IPS-18a (cell line): ENCODE data around the gene PSTPIP1.
A peak's percentile ranks its signal among the peaks of the same experiment; 100 is the strongest.

Experiments
- H3K27ac ChIP-seq: one replicate; pipeline ENCODE4 v1.5.1; 2013; ENCODE audit warnings: low read length
- H3K27me3 ChIP-seq: one replicate; pipeline ENCODE4 v1.6.1; 2013; ENCODE audit warnings: mild to moderate bottlenecking, low read length; ENCODE audit not compliant: control insufficient read depth, insufficient read depth
- H3K36me3 ChIP-seq: one replicate; pipeline ENCODE4 v1.6.1; 2013; ENCODE audit warnings: low read depth, low read length; ENCODE audit not compliant: control insufficient read depth
- H3K4me1 ChIP-seq: one replicate; pipeline ENCODE4 v1.6.1; 2013; ENCODE audit warnings: low read depth, low read length; ENCODE audit not compliant: control insufficient read depth
- H3K4me3 ChIP-seq: one replicate; pipeline ENCODE4 v1.5.1; 2013; ENCODE audit warnings: low read length
- H3K9ac ChIP-seq: one replicate; pipeline ENCODE4 v1.6.1; 2013; ENCODE audit warnings: mild to moderate bottlenecking, low read length, moderate library complexity
- H3K9me3 ChIP-seq: one replicate; pipeline ENCODE4 v1.6.1; 2013; ENCODE audit warnings: low read depth, low read length; ENCODE audit not compliant: control insufficient read depth

PSTPIP1 gene

GRCh38 chr15:77024273-77025082, 29.6 kb downstream of the PSTPIP1 start:
- no peak overlapping the region for H3K4me3 ChIP-seq
- no peaks in the 10 kb centered on the region for H3K36me3 ChIP-seq
- H3K27me3 ChIP-seq = peaks cover 3% of the 10 kb centered on the region
- H3K27ac ChIP-seq = no peak overlapping the region
- no peaks in the 10 kb centered on the region for H3K4me1 ChIP-seq
- H3K9ac ChIP-seq = no peak overlapping the region
- no peaks in the 10 kb centered on the region for H3K9me3 ChIP-seq

GRCh38 chr15:77025083-77025901, 30.4 kb downstream of the PSTPIP1 start:
- no peak overlapping the region for H3K4me3 ChIP-seq

DNA sequence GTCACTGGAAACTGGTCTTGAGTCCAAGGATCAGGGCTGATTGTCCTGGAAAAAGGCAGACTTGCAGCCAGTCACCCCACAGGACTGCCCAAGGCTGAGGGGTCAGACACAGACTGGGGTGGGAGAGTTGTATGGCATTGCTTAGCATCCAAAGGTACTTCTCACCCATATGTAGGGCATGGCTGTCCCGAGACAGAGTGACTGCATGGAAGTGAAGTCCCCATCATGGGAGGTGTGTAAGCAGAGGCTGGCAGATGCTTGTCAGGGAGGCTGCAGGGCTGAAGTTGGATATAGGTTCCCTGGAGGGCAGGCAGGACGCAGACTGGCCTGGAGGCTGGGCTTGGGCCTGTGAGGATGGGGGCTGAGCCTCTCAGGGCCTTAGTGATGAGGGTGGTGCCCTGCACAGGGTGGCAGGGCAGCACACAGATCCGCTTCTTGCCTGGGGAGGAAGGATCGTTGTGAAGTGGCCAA, 31.1 kb downstream of the PSTPIP1 start:
- peaks cover 3% of the 10 kb centered on the region for H3K4me1 ChIP-seq
- H3K9ac ChIP-seq = no peak overlapping the region
- H3K27ac ChIP-seq = no peak overlapping the region
- peaks cover 3% of the 10 kb centered on the region for H3K27me3 ChIP-seq
- H3K9me3 ChIP-seq = no peaks in the 10 kb centered on the region
- no peaks in the 10 kb centered on the region for H3K36me3 ChIP-seq
- H3K4me3 ChIP-seq = no peak overlapping the region

More at GRCh38 chr15:77025083-77025901, 30.4 kb downstream of the PSTPIP1 start:
- H3K27me3 ChIP-seq = peaks cover 3% of the 10 kb centered on the region
- peaks cover 3% of the 10 kb centered on the region for H3K4me1 ChIP-seq
- no peaks in the 10 kb centered on the region for H3K9me3 ChIP-seq
- no peak overlapping the region for H3K9ac ChIP-seq
- H3K27ac ChIP-seq = no peak overlapping the region
- H3K36me3 ChIP-seq = no peaks in the 10 kb centered on the region

DNA sequence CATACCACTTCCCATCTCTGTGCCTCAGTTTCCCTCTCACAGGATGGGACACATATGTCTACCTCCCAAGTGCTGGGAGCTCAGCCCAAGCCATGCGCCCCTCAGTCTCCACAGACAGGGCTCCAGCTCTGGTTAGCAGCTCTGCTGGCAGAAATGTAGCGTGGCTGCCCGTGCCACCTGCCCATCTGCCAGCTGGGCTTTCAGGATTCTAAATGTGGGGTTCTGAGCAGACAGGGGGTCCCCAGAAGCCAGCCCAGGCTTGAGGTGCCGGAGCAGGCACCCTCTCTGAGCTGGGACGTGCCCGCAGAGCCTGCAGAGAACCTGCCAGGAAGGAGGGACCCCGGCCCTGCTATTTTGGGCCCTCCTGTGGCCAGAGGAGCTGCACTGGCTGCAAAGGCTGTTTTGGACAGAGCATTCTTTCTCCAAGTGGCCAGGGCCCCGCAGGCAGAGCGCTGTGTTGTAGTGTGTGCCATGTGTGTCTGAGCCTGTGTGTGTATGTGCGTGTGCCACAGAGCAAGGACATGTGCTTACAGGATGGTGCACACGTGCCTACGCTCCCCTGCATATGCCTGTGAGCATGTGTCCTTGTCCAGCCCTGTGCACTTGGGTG, 31.7 kb downstream of the PSTPIP1 start:
- peaks cover 3% of the 10 kb centered on the region for H3K27me3 ChIP-seq
- H3K9me3 ChIP-seq = no peaks in the 10 kb centered on the region
- no peak overlapping the region for H3K4me3 ChIP-seq
- peaks cover 3% of the 10 kb centered on the region for H3K4me1 ChIP-seq
- no peak overlapping the region for H3K9ac ChIP-seq
- no peak overlapping the region for H3K27ac ChIP-seq
- H3K36me3 ChIP-seq = no peaks in the 10 kb centered on the region

DNA sequence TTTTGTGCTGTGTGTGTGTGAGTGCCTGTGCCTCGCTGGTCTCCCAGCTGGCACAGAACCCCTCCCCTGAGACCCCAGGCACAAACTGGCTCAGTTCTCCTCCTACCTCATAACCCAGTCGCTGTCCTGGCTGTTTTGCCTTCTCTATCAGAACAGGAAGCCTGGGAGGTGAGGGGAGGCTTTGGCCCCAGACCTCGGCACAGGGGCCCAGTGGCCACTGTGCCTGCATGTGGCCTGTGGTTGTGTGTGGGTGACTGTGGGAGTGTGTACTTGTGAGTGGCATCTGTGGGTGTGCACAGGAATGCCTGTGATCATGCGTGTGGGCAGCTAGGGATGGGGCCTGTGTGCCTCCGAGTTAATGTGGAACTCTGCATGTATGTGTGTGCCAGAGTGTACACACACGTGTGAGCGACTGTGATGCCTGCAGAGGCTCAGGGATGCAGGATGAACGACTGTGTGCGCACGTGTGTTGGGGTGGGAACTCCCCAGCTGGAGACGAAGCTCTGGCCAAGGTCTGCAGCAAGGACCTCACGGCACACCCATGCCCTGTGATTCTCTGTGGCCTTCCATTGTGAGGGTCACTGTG, 32.3 kb downstream of the PSTPIP1 start:
- Histone ChIP-seq H3K4me3 (no peak overlapping the region), H3K27me3 (peaks cover 3% of the 10 kb centered on the region), H3K9me3 (no peaks in the 10 kb centered on the region), H3K9ac (no peak overlapping the region), H3K27ac (no peak overlapping the region), H3K36me3 (no peaks in the 10 kb centered on the region), H3K4me1 (peaks cover 3% of the 10 kb centered on the region)

DNA sequence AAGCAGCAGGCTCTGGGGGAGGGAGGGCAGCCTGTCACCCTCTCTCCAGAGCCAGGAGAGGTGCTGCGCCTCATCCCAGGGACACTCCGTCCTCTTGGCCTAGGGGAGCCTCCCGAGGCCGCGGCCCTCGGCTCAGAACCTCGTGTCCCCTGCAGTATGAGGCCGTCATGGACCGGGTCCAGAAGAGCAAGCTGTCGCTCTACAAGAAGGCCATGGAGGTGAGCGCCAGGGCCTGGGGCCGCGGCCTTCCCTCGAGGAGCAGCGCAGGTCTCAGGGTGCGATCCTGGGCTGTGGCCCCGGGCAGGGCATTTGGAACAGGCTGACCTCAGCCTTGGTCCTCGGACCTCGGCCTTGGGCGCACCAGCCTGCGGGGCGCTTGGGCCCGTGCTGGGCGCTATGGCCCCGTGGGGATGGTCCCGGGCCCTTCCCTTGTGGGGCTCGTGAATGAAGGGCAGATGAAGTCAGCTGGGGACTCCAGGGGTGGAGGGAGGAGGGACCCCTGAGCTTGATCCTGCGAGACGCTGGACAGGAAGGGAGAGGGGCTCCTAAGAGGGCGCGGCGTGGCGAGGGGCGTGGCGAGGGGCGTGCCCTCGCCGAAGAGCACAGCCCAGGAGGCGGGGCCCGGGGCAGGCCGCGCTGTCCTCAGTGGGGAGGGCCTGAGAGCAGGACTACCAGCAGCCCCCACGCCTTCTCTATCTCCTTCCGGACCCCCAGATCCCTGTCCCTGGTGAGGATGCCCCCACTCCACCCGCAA, 32.9 kb downstream of the PSTPIP1 start:
- Histone ChIP-seq H3K4me1 (peaks cover 3% of the 10 kb centered on the region), H3K36me3 (no peaks in the 10 kb centered on the region), H3K9ac (no peak overlapping the region), H3K4me3 (peak overlapping the region; percentile 50), H3K9me3 (no peaks in the 10 kb centered on the region), H3K27me3 (peaks cover 3% of the 10 kb centered on the region), H3K27ac (no peak overlapping the region)

GRCh38 chr15:77028451-77029165, 33.7 kb downstream of the PSTPIP1 start:
- Histone ChIP-seq H3K4me3 (peak overlapping the region; percentile 50), H3K27me3 (peaks cover 3% of the 10 kb centered on the region), H3K27ac (no peak overlapping the region), H3K4me1 (peaks cover 3% of the 10 kb centered on the region), H3K9me3 (no peaks in the 10 kb centered on the region), H3K9ac (no peak overlapping the region), H3K36me3 (no peaks in the 10 kb centered on the region)

- no peaks in the 10 kb centered on the region for H3K9me3 ChIP-seq
- H3K27me3 ChIP-seq = peaks cover 3% of the 10 kb centered on the region
- no peak overlapping the region for H3K9ac ChIP-seq
- H3K27ac ChIP-seq = no peak overlapping the region
- H3K36me3 ChIP-seq = no peaks in the 10 kb centered on the region
- H3K4me1 ChIP-seq = peaks cover 3% of the 10 kb centered on the region
- no peak overlapping the region for H3K4me3 ChIP-seq
Observed at GRCh38 chr15:77029166-77030047, 34.5 kb downstream of the PSTPIP1 start.

- no peak overlapping the region for H3K27ac ChIP-seq
Observed at GRCh38 chr15:77030048-77030927, 35.4 kb downstream of the PSTPIP1 start.

More at GRCh38 chr15:77030048-77030927, 35.4 kb downstream of the PSTPIP1 start:
- Histone ChIP-seq H3K4me1 (peaks cover 3% of the 10 kb centered on the region), H3K27me3 (peaks cover 3% of the 10 kb centered on the region), H3K9me3 (no peaks in the 10 kb centered on the region), H3K9ac (no peak overlapping the region), H3K36me3 (no peaks in the 10 kb centered on the region), H3K4me3 (no peak overlapping the region)
